ENCODE data around the gene ADAMTS5. TPM values are rescaled to one million over a fixed set of nuclear protein-coding genes. Genes with fewer than 3 reads are reported as not detected.

The ADAMTS5 gene
- total RNA-seq, 4 donors from 2014 or later: 1.8 to 15.0 (median 5.0) TPM

GRCh38 chr21:26956813-26957212 is 10.1 kb downstream of the ADAMTS5 start:
- TF ChIP-seq EP300 (IDR thresholded peaks at IDR 0.05): no peak
- TF ChIP-seq POLR2AphosphoS5 (IDR thresholded peaks at IDR 0.05): no peak
- no peak for TF ChIP-seq POLR2A (IDR thresholded peaks at IDR 0.05)
- TF ChIP-seq CTCF (IDR thresholded peaks at IDR 0.05): no peak
- DNase-seq (ENCODE audit: low spot score in 2 of 2): no peak
- peaks cover 24% of the 10 kb centered on the region for H3K4me1 ChIP-seq
- peaks cover 3% of the 10 kb centered on the region for H3K36me3 ChIP-seq
- no peaks in the 10 kb centered on the region for H3K27me3 ChIP-seq
- WGBS: 56% methylated on average over 3 of the region's 3 CpGs
- no peak overlapping the region for H3K4me3 ChIP-seq
- no peak overlapping the region for H3K27ac ChIP-seq
- H3K9me3 ChIP-seq: no peaks in the 10 kb centered on the region

GRCh38 chr21:26956216-26956615 is 10.7 kb downstream of the ADAMTS5 start:
- H3K27ac ChIP-seq: no peak overlapping the region
- no peak for TF ChIP-seq POLR2A (IDR thresholded peaks at IDR 0.05)
- no peak for TF ChIP-seq EP300 (IDR thresholded peaks at IDR 0.05)
- no peak for TF ChIP-seq CTCF (IDR thresholded peaks at IDR 0.05)
- no peak for TF ChIP-seq POLR2AphosphoS5 (IDR thresholded peaks at IDR 0.05)
- H3K4me1 ChIP-seq: peaks cover 18% of the 10 kb centered on the region

GRCh38 chr21:26954662-26955121 is 12.2 kb downstream of the ADAMTS5 start:
- no peak for DNase-seq (ENCODE audit: low spot score in 2 of 2)
- TF ChIP-seq CTCF (IDR thresholded peaks at IDR 0.05) (no peak), EP300 (IDR thresholded peaks at IDR 0.05) (no peak), POLR2A (IDR thresholded peaks at IDR 0.05) (no peak)
- Histone ChIP-seq H3K4me1 (peaks cover 13% of the 10 kb centered on the region), H3K9me3 (no peaks in the 10 kb centered on the region), H3K4me3 (no peak overlapping the region), H3K36me3 (peaks cover 3% of the 10 kb centered on the region), H3K27ac (no peak overlapping the region), H3K27me3 (no peaks in the 10 kb centered on the region)
- WGBS: 80% methylated on average over 9 of the region's 9 CpGs

More at GRCh38 chr21:26956216-26956615, 10.7 kb downstream of the ADAMTS5 start:
- no peaks in the 10 kb centered on the region for H3K9me3 ChIP-seq
- no peaks in the 10 kb centered on the region for H3K27me3 ChIP-seq
- no peak overlapping the region for H3K4me3 ChIP-seq
- peaks cover 3% of the 10 kb centered on the region for H3K36me3 ChIP-seq
- DNase-seq (ENCODE audit: low spot score in 2 of 2): no peak

GRCh38 chr21:26952374-26953066 is 14.4 kb downstream of the ADAMTS5 start:
- H3K27me3 ChIP-seq: no peaks in the 10 kb centered on the region
- H3K4me1 ChIP-seq: peaks cover 13% of the 10 kb centered on the region
- TF ChIP-seq POLR2AphosphoS5 (IDR thresholded peaks at IDR 0.05): no peak
- no peak for TF ChIP-seq CTCF (IDR thresholded peaks at IDR 0.05)
- TF ChIP-seq EP300 (IDR thresholded peaks at IDR 0.05): no peak
- TF ChIP-seq POLR2A (IDR thresholded peaks at IDR 0.05): no peak
- no peaks in the 10 kb centered on the region for H3K9me3 ChIP-seq
- no peaks in the 10 kb centered on the region for H3K36me3 ChIP-seq
- no peak for DNase-seq (ENCODE audit: low spot score in 2 of 2)
- WGBS: 48% methylated on average over 9 of the region's 9 CpGs
- H3K4me3 ChIP-seq: no peak overlapping the region
- no peak overlapping the region for H3K27ac ChIP-seq

GRCh38 chr21:26949830-26950229 is 17.1 kb downstream of the ADAMTS5 start:
- Histone ChIP-seq H3K27me3 (no peaks in the 10 kb centered on the region), H3K9me3 (no peaks in the 10 kb centered on the region), H3K36me3 (no peaks in the 10 kb centered on the region), H3K4me3 (no peak overlapping the region), H3K4me1 (peaks cover 12% of the 10 kb centered on the region), H3K27ac (no peak overlapping the region)
- TF ChIP-seq EP300 (IDR thresholded peaks at IDR 0.05) (no peak), POLR2A (IDR thresholded peaks at IDR 0.05) (no peak), CTCF (IDR thresholded peaks at IDR 0.05) (no peak), POLR2AphosphoS5 (IDR thresholded peaks at IDR 0.05) (no peak)
- no peak for DNase-seq (ENCODE audit: low spot score in 2 of 2)
- 79% methylated on average over 4 of the region's 4 CpGs for WGBS
